HG02840 (cell line): ENCODE data around the gene CEBPB.
"Not testable (repeated sequence)": the region's sequence is repeated elsewhere in the genome, so short reads cannot be mapped to it uniquely, and the experiment has no call there.

ENCODE experiments used
- ATAC-seq: cut with Tn5 transposase; IDR thresholded peaks from one replicate; pipeline ENCODE4 v1.9.1; 2021; ENCODE audit warnings: mild to moderate bottlenecking, moderate library complexity, moderate number of reproducible peaks; ENCODE audit not compliant: unreplicated experiment, low FRiP score

CEBPB gene

GRCh38 chr20:50190251-50191064 lies at the start of gene CEBPB:
Gene CEBPB, plus strand, starts transcription at chr20:50190830. Its CDS starts 204 bp downstream, at chr20:50191034.
- ATAC-seq = peak; percentile 42

- ATAC-seq = no peak
These were observed 49.5 kb upstream of the CEBPB start for GRCh38 chr20:50141018-50141675.

GRCh38 chr20:50141811-50142561 lies 48.6 kb upstream of the CEBPB start:
- ATAC-seq = no peak

DNA sequence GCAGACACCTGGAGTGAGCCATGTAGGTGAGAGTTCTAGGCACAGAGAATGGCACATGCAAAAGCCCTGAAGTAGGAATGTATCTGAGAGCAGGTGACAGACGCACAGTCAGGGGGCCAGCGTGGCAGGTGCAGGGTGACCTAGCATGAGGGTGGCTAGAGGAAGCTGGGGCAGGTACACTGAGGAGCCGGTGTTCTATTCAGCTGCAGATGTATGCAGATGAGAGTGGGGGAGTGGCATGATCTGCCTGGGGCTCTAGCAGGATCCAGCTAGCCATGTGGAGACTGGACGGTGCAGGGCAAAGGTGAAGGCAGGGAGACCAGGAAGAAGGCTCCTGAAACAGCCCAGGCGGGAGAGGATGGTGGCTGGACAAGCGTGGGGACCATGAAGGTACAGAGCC lies 47.8 kb upstream of the CEBPB start:
- ATAC-seq = no peak

GRCh38 chr20:50144362-50144761 lies 46.3 kb upstream of the CEBPB start:
- ATAC-seq = no peak

DNA sequence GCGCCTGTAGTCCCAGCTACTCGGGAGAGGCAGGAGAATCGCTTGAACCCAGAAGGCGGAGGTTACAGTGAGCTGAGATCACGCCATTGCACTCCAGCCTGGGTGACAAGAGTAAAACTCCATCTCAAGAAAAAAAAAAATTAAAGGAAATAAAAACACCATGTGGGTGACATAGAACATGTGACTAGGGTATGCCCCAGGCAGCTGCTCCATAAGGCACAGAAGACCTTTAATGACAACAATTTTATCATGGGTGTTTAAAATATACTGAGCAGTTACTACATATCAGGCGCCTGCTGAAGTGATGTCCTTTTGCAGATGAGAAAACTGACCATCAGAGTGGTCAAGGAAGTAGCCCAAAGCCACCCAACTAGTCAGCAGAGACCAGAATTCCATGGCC lies 45.1 kb upstream of the CEBPB start:
- no peak for ATAC-seq

DNA sequence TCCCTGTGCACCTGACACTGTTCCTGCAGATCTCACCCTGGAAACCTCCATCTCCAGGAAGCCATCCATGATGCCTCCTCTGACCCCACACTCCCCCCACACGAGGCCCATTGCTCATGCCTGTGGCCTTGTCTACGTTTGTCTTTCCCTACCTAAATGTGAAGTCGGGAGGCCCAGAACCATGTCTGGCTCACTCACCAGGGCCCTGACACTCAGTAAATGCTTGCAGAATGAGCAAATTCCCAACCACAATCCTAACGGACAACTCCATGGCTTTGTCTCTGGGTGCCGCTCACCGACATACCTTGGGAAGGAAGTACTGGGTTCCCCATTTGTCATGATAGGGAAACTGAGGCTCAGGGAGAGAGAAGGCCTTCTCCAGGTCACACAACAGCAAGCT lies 44.4 kb upstream of the CEBPB start:
- no peak for ATAC-seq

DNA sequence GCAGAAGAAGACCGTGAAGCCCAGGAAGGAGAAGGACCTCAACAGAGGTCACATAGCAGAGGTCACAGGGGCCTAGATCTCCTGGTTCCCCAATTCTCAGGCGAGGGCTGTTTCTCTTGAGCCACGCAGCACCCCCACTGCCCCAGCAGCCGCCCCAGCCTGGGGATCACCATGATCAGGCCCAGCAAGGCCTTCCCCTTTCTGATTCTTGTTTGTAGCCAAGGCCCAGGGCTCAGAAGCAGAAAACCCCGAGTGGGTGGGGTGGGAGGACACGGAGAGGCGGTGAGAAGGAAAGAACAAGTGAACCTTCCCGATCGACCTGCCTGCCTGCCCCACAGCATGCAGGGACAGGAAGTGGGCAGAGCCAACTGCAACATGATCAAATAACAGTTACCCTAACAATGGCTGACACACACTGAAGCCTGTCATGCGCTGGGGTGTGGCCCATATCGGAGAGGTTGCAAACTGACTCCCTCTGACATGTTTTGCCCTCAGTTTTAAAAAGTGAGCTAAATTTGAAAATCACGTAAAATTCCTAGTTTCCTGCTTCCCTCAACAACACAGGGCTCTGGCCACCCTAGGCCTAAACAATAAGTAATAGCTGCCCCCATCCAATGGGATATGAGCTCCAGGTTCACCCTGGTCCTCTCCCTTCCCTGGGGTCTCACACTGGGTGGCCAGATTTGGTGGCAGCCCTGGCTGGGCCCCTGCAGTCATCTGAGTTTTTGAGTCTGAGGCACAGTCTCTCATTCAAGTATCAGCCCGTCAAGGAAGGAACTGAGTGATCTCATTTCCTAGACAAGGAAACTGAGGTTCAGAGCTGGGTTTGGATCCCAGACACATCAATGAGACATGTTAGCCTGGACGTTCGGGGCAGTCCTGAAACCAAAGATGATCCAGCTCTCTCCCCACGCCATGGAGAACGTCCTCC lies 43.6 kb upstream of the CEBPB start:
- ATAC-seq = no peak

GRCh38 chr20:50149481-50150254 lies 41.0 kb upstream of the CEBPB start:
- no peak for ATAC-seq

DNA sequence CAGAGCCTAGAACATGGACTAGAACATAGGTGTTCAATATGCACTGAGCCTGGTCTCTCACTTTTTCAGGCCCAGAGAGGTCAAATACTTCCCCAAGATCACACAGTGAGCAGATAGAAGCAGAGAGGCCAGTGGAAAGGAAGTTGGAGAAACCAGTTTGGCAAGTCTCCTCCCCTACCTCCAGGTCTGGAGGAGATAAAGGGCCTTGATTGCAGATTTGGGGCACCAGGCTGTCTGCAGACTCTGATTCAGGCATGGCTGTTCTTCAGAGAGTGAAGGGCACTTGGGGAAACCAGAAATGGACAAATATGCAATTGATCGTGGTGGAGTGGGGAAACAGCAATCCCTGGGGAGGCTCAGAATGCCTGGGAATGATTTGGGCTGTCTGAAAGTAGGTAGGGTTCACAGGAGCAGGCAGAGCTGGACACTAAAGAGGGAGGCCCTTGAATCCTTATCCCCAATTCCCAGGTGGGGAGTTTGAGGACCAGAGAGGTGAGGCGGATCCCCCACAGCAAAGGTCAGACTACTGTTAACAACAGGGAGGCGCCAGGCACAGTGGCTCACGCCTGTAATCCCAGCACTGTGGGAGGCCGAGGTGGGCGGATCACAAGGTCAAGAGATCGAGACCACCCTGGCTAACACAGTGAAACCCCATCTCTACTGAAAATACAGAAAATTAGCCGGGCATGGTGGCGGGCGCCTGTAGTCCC lies 39.4 kb upstream of the CEBPB start:
- no peak for ATAC-seq

- no peak for ATAC-seq
These were observed 38.1 kb upstream of the CEBPB start for GRCh38 chr20:50152394-50153152.

DNA sequence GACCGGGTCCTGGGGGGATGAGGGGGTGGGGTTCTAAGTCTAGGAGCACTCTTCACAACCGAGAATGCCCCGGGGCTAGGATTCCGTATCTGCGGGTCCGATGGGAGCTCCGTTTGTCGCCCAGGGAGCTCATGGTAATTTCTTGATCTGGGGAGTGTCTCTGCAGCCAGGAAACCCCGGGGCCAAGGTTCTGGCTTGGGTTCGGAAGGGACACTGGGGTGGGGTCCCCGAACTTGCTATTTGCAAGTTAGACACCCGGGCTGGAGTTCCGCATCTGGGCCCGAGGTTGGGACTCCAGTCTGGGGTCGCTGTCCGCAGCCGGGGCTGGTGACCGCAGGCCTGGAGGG lies 37.5 kb upstream of the CEBPB start:
- ATAC-seq = peak; percentile 20

DNA sequence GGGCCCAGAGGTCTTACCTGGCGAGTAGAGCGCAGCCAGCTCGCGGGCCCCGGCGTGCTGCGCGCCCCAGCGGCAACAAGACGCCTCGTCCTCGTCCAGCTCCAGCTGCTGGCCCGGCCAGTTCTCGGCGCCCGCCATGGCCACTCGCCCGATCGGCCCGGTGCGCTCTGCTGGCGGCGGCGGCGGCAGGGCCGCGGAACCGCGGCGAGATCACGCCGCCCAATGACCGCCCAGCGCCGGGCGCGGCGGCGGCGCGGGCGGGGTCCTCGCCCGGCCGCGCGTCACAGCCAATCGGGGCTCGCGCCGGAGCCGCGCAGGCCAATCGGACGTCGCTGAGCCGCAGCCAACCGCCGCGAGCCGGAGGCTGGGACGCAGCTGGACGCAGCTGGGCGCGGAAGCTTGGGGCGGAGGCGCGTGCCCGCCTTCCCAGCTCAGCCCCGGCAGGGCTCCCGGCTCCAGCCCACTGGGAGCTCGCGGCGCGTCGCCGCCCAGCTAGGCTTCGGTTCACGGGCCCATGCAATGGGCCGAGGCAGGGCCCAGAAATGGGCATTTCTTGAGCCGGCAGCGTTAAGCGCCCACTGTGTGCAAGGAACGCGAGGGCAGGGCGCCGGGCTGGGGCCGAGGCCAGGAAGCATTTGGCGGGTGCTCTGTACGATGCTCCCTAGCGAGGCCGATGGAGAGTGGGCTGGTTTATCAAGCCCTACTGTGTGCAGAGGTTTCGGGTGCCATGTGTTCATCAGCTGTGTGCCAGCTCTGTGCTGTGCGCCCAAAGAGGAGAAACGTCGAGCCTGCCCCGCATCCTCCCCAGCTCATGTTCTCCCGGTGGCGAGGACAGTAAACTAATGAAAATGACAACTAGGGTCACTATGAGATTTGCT lies 36.9 kb upstream of the CEBPB start, which contains the start of gene PEDS1:
TSS of gene PEDS1 (minus strand) at position 224 of the 878 bp plus-strand sequence. CDS start at position 138, 86 bp downstream.
- peak; percentile 82 for ATAC-seq

- not testable (repeated sequence) for ATAC-seq
These were observed 29.1 kb upstream of the CEBPB start for GRCh38 chr20:50161494-50161893.

DNA sequence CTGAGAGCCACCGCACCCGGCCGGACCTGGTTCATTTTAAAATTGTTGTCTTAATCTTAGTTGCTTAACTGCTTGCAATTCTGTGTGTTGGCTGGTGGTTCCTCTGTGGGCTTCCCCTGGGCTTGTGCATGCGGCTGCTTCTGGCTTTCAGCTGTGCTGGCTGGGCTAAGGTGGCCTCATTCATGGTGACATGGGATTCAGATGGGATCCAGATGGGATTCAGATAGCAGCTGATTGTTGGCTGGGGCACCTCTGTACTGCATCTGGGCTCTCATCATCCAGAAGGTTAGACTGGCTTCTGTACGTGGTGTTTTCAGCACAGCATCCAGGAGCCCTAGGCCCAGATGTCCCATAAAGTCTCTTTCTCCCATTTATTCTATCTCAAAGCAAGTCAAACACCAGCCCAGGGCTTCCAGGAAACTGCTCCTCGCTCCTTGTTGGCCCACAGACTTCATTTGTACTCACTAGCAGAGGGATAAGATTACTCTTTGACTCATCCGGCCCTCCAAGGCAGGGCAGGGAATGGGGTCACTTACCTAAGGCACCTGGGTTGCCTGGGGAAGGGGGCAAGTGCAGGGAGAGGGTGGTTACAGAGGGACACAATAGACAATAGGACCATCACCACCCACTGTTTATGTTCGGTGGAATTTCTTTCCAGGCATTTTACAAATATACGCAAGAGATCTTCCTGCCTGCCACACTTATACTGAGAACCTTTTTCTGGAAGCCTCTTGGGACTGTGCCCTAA lies 26.9 kb upstream of the CEBPB start:
- ATAC-seq = no peak
